H1 (cell line): Measurements from ENCODE around the gene PTPRO. TPM values are rescaled to one million over a fixed set of nuclear protein-coding genes. Genes with fewer than 3 reads are reported as not detected.

Experiments
- CTCF ChIA-PET: fragments of 300-600 bp; sonication (Branson Sonifier 250); formaldehyde crosslinking; loops from one replicate; lab custom pipeline; 2021; ENCODE audit not compliant: partially characterized antibody; lab: Charles Lee
- POLR2A ChIA-PET: fragments of 300-600 bp; sonication (Branson Sonifier 250); formaldehyde crosslinking; loops from one replicate; lab custom pipeline; 2021; ENCODE audit warnings: inconsistent platforms; ENCODE audit not compliant: partially characterized antibody; lab: Charles Lee
- DNase-seq, 2 experiments: peaks; one replicate each; pipeline versions ENCODE4 v3.0.0 to v3.0.0-alpha.2; 2010 to 2022; ENCODE audit warnings: low spot score in 2 of 2, low read depth in 1 of 2, mixed read lengths in 1 of 2
- FAIRE-seq: peaks from 2 replicates; lab custom pipeline; 2011; peaks lifted over from hg19 to GRCh38; lab: Jason Lieb, UNC
- H2AFZ ChIP-seq: 2 replicates; pipeline ENCODE4 v1.8.1; 2012; ENCODE audit warnings: low read length, inconsistent platforms
- H2AK5ac ChIP-seq: 2 replicates; pipeline ENCODE4 v1.6.1; 2013; ENCODE audit warnings: low read depth, low read length
- H2BK120ac ChIP-seq: replicated peaks from 2 replicates; pipeline ENCODE3; 2013; ENCODE audit warnings: low read depth, low read length, inconsistent platforms
- H2BK12ac ChIP-seq: 2 replicates; pipeline ENCODE4 v1.6.1; 2013; ENCODE audit warnings: low read depth, low read length
- H2BK15ac ChIP-seq: 2 replicates; pipeline ENCODE4 v1.6.1; 2013; ENCODE audit warnings: low read length
- H2BK20ac ChIP-seq: 2 replicates; pipeline ENCODE4 v1.6.1; 2013; ENCODE audit warnings: low read length
- H2BK5ac ChIP-seq: 2 replicates; pipeline ENCODE4 v1.6.1; 2013; ENCODE audit warnings: low read depth, low read length
- H3K14ac ChIP-seq: 2 replicates; pipeline ENCODE4 v1.6.1; 2013; ENCODE audit warnings: inconsistent platforms; ENCODE audit not compliant: insufficient read length
- H3K18ac ChIP-seq: 2 replicates; pipeline ENCODE4 v1.6.1; 2013; ENCODE audit warnings: low read length; ENCODE audit errors: extremely low read depth
- H3K23ac ChIP-seq: 2 replicates; pipeline ENCODE4 v1.6.1; 2013; ENCODE audit warnings: inconsistent platforms; ENCODE audit not compliant: insufficient read length
- H3K23me2 ChIP-seq: 2 replicates; pipeline ENCODE4 v1.6.1; 2013; ENCODE audit warnings: low read depth, low read length
- H3K27ac ChIP-seq: 2 replicates; pipeline ENCODE4 v1.6.1; 2011; ENCODE audit warnings: low read depth, low read length, inconsistent platforms
- H3K27me3 ChIP-seq, 4 experiments: replicated peaks in 1 of 4; 1 replicate in 1 of 4; 2 replicates in 3 of 4; pipeline versions ENCODE4 v1.6.1 to v1.8.1; 2011 to 2013; ENCODE audit warnings: low read length in 3 of 4, mild to moderate bottlenecking in 3 of 4, inconsistent platforms in 2 of 4, mixed read lengths in 2 of 4, moderate library complexity in 1 of 4; ENCODE audit not compliant: control insufficient read depth in 3 of 4, insufficient read depth in 3 of 4; ENCODE audit errors: extremely low read depth in 1 of 4
- H3K36me3 ChIP-seq, 4 experiments: 2 replicates each; pipeline versions ENCODE4 v1.6.1 to v1.8.1; 2011 to 2013; ENCODE audit warnings: mild to moderate bottlenecking in 4 of 4, low read length in 3 of 4, moderate library complexity in 2 of 4, control low read depth in 1 of 4, inconsistent platforms in 1 of 4; ENCODE audit not compliant: insufficient read depth in 4 of 4, control insufficient read depth in 2 of 4
- H3K4ac ChIP-seq: replicated peaks from 2 replicates; pipeline ENCODE3; 2013; ENCODE audit warnings: low read length, low read depth, mixed read lengths, inconsistent platforms; ENCODE audit not compliant: insufficient read length
- H3K4me1 ChIP-seq, 4 experiments: replicated peaks in 1 of 4; 1 replicate in 1 of 4; 2 replicates in 3 of 4; pipeline versions ENCODE4 v1.6.1 to v1.8.1; 2011 to 2013; ENCODE audit warnings: low read length in 3 of 4, inconsistent platforms in 2 of 4, mixed read lengths in 1 of 4; ENCODE audit not compliant: insufficient read depth in 4 of 4, control insufficient read depth in 3 of 4
- H3K4me2 ChIP-seq, 2 experiments: 2 replicates each; pipeline versions ENCODE4 v1.6.1 to v1.8.1; 2011 to 2013; ENCODE audit warnings: low read depth in 2 of 2, low read length in 2 of 2, control low read depth in 1 of 2, inconsistent platforms in 1 of 2, mild to moderate bottlenecking in 1 of 2; ENCODE audit not compliant: insufficient read depth in 1 of 2
- H3K4me3 ChIP-seq, 4 experiments: fragments of 200-600, 300-600 bp in 1 of 4; sonication (generic), shearing (Covaris generic), sonication (Bioruptor Twin) in 1 of 4; 2 replicates each; pipeline versions ENCODE4 v1.5.1 to v1.8.1; 2011 to 2016; ENCODE audit warnings: low read length in 4 of 4, low read depth in 3 of 4, control low read depth in 2 of 4, inconsistent platforms in 2 of 4, mild to moderate bottlenecking in 2 of 4, mixed read lengths in 1 of 4, moderate library complexity in 1 of 4; ENCODE audit not compliant: insufficient read depth in 2 of 4; ENCODE audit errors: extremely low read depth in 1 of 4
- H3K56ac ChIP-seq: replicated peaks from 2 replicates; pipeline ENCODE3; 2013; ENCODE audit warnings: low read depth, mild to moderate bottlenecking, mixed read lengths, low read length, inconsistent platforms; ENCODE audit not compliant: insufficient read length
- H3K79me1 ChIP-seq: 2 replicates; pipeline ENCODE4 v1.6.1; 2013; ENCODE audit warnings: low read depth, low read length, control low read depth
- H3K79me2 ChIP-seq, 2 experiments: 2 replicates each; pipeline versions ENCODE4 v1.6.1 to v1.8.1; 2012 to 2013; ENCODE audit warnings: low read length in 2 of 2, mild to moderate bottlenecking in 2 of 2, inconsistent platforms in 1 of 2; ENCODE audit not compliant: insufficient read depth in 2 of 2, control insufficient read depth in 1 of 2
- H3K9ac ChIP-seq, 4 experiments: replicated peaks in 1 of 4; 1 replicate in 1 of 4; 2 replicates in 3 of 4; pipeline versions ENCODE4 v1.6.1 to v1.8.1; 2011 to 2013; ENCODE audit warnings: low read depth in 3 of 4, low read length in 3 of 4, control low read depth in 2 of 4, mild to moderate bottlenecking in 2 of 4, moderate library complexity in 2 of 4, inconsistent platforms in 1 of 4; ENCODE audit errors: extremely low read depth in 1 of 4
- H3K9me3 ChIP-seq, 2 experiments: 2 replicates each; pipeline versions ENCODE4 v1.6.1 to v1.8.1; 2012 to 2013; ENCODE audit warnings: mild to moderate bottlenecking in 2 of 2, moderate library complexity in 2 of 2, control low read depth in 1 of 2, inconsistent platforms in 1 of 2, low read depth in 1 of 2, low read length in 1 of 2, mixed read lengths in 1 of 2; ENCODE audit not compliant: insufficient read depth in 2 of 2
- H4K20me1 ChIP-seq, 2 experiments: replicated peaks in 1 of 2; 2 replicates each; pipeline versions ENCODE3 to v1.8.1; 2011 to 2013; ENCODE audit warnings: inconsistent platforms in 2 of 2, low read length in 2 of 2, mild to moderate bottlenecking in 1 of 2; ENCODE audit not compliant: insufficient read depth in 2 of 2, control insufficient read depth in 1 of 2
- H4K5ac ChIP-seq: 2 replicates; pipeline ENCODE4 v1.6.1; 2013; ENCODE audit warnings: low read length, low read depth, mixed read lengths, inconsistent platforms; ENCODE audit not compliant: insufficient read length
- H4K8ac ChIP-seq: 2 replicates; pipeline ENCODE4 v1.8.0; 2013; ENCODE audit warnings: mild to moderate bottlenecking, moderate library complexity, low read length, inconsistent platforms; ENCODE audit not compliant: insufficient read depth; ENCODE audit errors: extremely low read depth
- H4K91ac ChIP-seq: replicated peaks from 2 replicates; pipeline ENCODE3; 2013; ENCODE audit warnings: low read length, mixed read lengths, inconsistent platforms; ENCODE audit not compliant: insufficient read length
- PHF8 ChIP-seq: fragments of 200-600 bp; sonication (generic); conservative IDR thresholded peaks from 2 replicates; pipeline ENCODE4 v1.7.1; 2012; ENCODE audit warnings: low read depth, mild to moderate bottlenecking, inconsistent platforms, low read length, moderate library complexity
- WGBS, 2 experiments: shearing (Covaris generic) in 1 of 2; methylation state at CpG; one replicate each; pipeline versions ENCODE4 v1.1.6 to v1.1.7; 2013 to 2015; ENCODE audit warnings: low lambda C conversion rate in 2 of 2, mixed read lengths in 2 of 2, inconsistent platforms in 1 of 2, low coverage in 1 of 2, missing lambda C conversion rate in 1 of 2; ENCODE audit not compliant: insufficient replicate concordance in 2 of 2, insufficient coverage in 1 of 2, insufficient read length in 1 of 2; ENCODE audit errors: extremely low coverage in 1 of 2, missing lambda C conversion rate in 1 of 2; 5-methylcytosine and 5-hydroxymethylcytosine counted together
- polyA plus RNA-seq, 7 experiments: library from polyadenylated mRNA; depleted of rRNA in 3 of 7; stranded (reverse) in 5 of 7; unstranded in 2 of 7; fragments of >200 nt in 5 of 7; fragments of 200-250 nt in 2 of 7; gene quantifications; 1 replicate in 5 of 7; 2 replicates in 1 of 7; 4 replicates in 1 of 7; pipeline versions ENCODE4 v1.2.1 to v1.2.3, GENCODE V29; 2011 to 2013; ENCODE audit warnings: missing spikeins in 2 of 7, mixed read lengths in 2 of 7
- total RNA-seq: library from RNA; stranded (reverse); fragmentation: NEBNext Ultra II Directional; extraction: Animal tissue kit (Norgen Biotek cat#: 25700); gene quantifications from 2 replicates; pipeline ENCODE4 v1.2.1, GENCODE V29; 2021

Gene PTPRO
- total and polyA plus RNA-seq, 2 of the 8 experiments (the other 6 are each of a cell fraction or from before 2014, with no cell fraction given) = 0.73 to 1.7 TPM

DNA sequence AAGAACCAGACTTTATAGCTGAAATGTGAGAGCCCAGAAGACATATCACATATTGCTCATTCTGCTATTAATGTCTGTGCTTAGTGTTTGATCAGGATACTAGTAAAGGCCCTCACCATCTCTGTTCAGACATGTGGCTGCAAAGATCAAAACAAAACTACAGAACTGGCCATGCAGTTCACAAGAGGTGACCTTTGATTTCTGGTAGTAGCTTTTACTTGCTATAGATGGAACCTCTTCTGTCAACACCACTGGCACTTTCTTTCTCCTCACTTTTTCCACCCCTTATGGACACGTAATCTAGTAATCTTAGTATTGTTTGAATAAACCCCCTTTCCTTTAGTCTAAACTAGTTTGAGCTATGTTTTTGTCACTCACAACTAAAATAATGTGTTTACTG, 252.0 kb downstream of the PTPRO start:
- H3K23me2 ChIP-seq = no peaks in the 10 kb centered on the region
- H4K91ac ChIP-seq = no peak overlapping the region
- no peak overlapping the region for H2BK5ac ChIP-seq
- H2BK15ac ChIP-seq = no peak overlapping the region
- no peak overlapping the region for H2AK5ac ChIP-seq
- 88% methylated on average over 1 of the region's 1 CpG; no CpG with 5 or more reads in 1 of the 2 experiments for WGBS, 2 experiments
- no peak overlapping the region for H4K5ac ChIP-seq
- H3K4me2 ChIP-seq = no peak overlapping the region
- no peaks in the 10 kb centered on the region for H3K9me3 ChIP-seq
- no peak overlapping the region for H3K18ac ChIP-seq
- FAIRE-seq = no peak
- ChIA-PET CTCF (interaction anchor here (1.6 to 3.0 kb wide), 3 partner anchors 10 to 42 kb away, joined by 5 to 17 read pairs (median 8); no protein-coding TSS in a partner anchor), POLR2A (no interaction called here)
- no peak overlapping the region for H3K9ac ChIP-seq
- H2AFZ ChIP-seq = no peak overlapping the region
- no peak overlapping the region for H3K23ac ChIP-seq
- no peak overlapping the region for H3K27ac ChIP-seq
- DNase-seq = no peak
- no peak overlapping the region for H2BK120ac ChIP-seq
- H4K8ac ChIP-seq = no peak overlapping the region
- no peak overlapping the region for H2BK12ac ChIP-seq
- H2BK20ac ChIP-seq = no peak overlapping the region
- H3K56ac ChIP-seq = no peak overlapping the region
- no peaks in the 10 kb centered on the region for H4K20me1 ChIP-seq
- H3K4me3 ChIP-seq = no peak overlapping the region
- no peaks in the 10 kb centered on the region for H3K4me1 ChIP-seq
- H3K14ac ChIP-seq = no peak overlapping the region
- H3K27me3 ChIP-seq = no peaks in the 10 kb centered on the region
- H3K79me1 ChIP-seq = no peaks in the 10 kb centered on the region
- no peaks in the 10 kb centered on the region for H3K36me3 ChIP-seq
- H3K4ac ChIP-seq = no peak overlapping the region
- no peaks in the 10 kb centered on the region for H3K79me2 ChIP-seq
- no peak for TF ChIP-seq PHF8
